Upper lobe of left lung (tissue), 4 donors: ENCODE measurements around the gene ERVMER34-1.

Source experiments
- POLR2A ChIP-seq, 4 donors: fragments of 450-650 bp; IDR thresholded peaks; one replicate each; pipeline ENCODE4 v1.5.1; 2016 to 2017; ENCODE audit warnings: antibody characterized with exemption in 4 of 4, mild to moderate bottlenecking in 2 of 4
- POLR2AphosphoS5 ChIP-seq, 2 donors: sonication (generic); formaldehyde crosslinking; IDR thresholded peaks; one replicate each; pipeline ENCODE4 v1.5.1; 2017; ENCODE audit warnings: antibody characterized with exemption in 2 of 2
- TF ChIP-seq, protein P1 (sequence below), 6 experiments: fragments of 450-650 bp in 4 of 6; fragments of 200-600 bp in 2 of 6; sonication (generic) in 2 of 6; IDR thresholded peaks; one replicate each; pipeline ENCODE4 v1.5.1; 2016 to 2019; ENCODE audit warnings: antibody characterized with exemption in 6 of 6

GRCh38 chr4:52729586-52729985, 21.6 kb downstream of the ERVMER34-1 start:
- TF ChIP-seq POLR2AphosphoS5 (IDR thresholded peaks at IDR 0.05): no peak
- TF ChIP-seq, protein P1, sequence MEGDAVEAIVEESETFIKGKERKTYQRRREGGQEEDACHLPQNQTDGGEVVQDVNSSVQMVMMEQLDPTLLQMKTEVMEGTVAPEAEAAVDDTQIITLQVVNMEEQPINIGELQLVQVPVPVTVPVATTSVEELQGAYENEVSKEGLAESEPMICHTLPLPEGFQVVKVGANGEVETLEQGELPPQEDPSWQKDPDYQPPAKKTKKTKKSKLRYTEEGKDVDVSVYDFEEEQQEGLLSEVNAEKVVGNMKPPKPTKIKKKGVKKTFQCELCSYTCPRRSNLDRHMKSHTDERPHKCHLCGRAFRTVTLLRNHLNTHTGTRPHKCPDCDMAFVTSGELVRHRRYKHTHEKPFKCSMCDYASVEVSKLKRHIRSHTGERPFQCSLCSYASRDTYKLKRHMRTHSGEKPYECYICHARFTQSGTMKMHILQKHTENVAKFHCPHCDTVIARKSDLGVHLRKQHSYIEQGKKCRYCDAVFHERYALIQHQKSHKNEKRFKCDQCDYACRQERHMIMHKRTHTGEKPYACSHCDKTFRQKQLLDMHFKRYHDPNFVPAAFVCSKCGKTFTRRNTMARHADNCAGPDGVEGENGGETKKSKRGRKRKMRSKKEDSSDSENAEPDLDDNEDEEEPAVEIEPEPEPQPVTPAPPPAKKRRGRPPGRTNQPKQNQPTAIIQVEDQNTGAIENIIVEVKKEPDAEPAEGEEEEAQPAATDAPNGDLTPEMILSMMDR (IDR thresholded peaks at IDR 0.05): no peak
- no peak for TF ChIP-seq POLR2A (IDR thresholded peaks at IDR 0.05)
